CD8-positive, alpha-beta memory T cell (primary cell): ENCODE measurements around the gene MRPL39. TPM values are rescaled to one million over a fixed set of nuclear protein-coding genes. Genes with fewer than 3 reads are reported as not detected.

Experiments
- CTCF ChIA-PET: fragments of 350-600 bp; sonication (Branson Sonifier 250); formaldehyde crosslinking; loops from one replicate; lab custom pipeline; 2021; ENCODE audit warnings: antibody characterized with exemption; lab: Charles Lee
- POLR2A ChIA-PET: fragments of 350-600 bp; sonication (Branson Sonifier 250); formaldehyde crosslinking; loops from one replicate; lab custom pipeline; 2021; ENCODE audit warnings: antibody characterized with exemption; lab: Charles Lee
- DNase-seq, 5 donors: peaks; one replicate each; pipeline versions ENCODE4 v3.0.0 to v3.0.0-alpha.2; 2020 to 2022; ENCODE audit warnings: mixed read lengths in 1 of 5
- H3K27ac ChIP-seq: one replicate; pipeline ENCODE4 v1.7.0; 2013; ENCODE audit warnings: low read depth, mild to moderate bottlenecking, low read length, moderate library complexity
- H3K27me3 ChIP-seq: 2 replicates; pipeline ENCODE4 v1.7.0; 2013; ENCODE audit warnings: low read length, mild to moderate bottlenecking; ENCODE audit not compliant: insufficient read depth, poor library complexity, severe bottlenecking
- H3K36me3 ChIP-seq: 2 replicates; pipeline ENCODE4 v1.7.0; 2013; ENCODE audit warnings: mild to moderate bottlenecking, low read length, moderate library complexity; ENCODE audit not compliant: insufficient read depth
- H3K4me1 ChIP-seq: 2 replicates; pipeline ENCODE4 v1.7.0; 2013; ENCODE audit warnings: mild to moderate bottlenecking, low read length, moderate library complexity; ENCODE audit not compliant: insufficient read depth
- H3K4me3 ChIP-seq: 2 replicates; pipeline ENCODE4 v1.7.0; 2013; ENCODE audit warnings: mild to moderate bottlenecking, low read length
- H3K9me3 ChIP-seq: 2 replicates; pipeline ENCODE4 v1.7.0; 2013; ENCODE audit warnings: mild to moderate bottlenecking, low read length
- H3K27ac Mint-ChIP-seq, 8 donors: one replicate each; pipeline ENCODE4 v1.8.0; 2020 to 2021; ENCODE audit warnings: mixed read lengths in 8 of 8, mild to moderate bottlenecking in 6 of 8, inconsistent platforms in 3 of 8, moderate library complexity in 3 of 8
- H3K27me3 Mint-ChIP-seq, 2 donors: one replicate each; pipeline ENCODE4 v1.8.0; 2020 to 2021; ENCODE audit warnings: mixed read lengths in 2 of 2, mild to moderate bottlenecking in 1 of 2, moderate library complexity in 1 of 2
- H3K36me3 Mint-ChIP-seq, 3 donors: one replicate each; pipeline ENCODE4 v1.8.0; 2020 to 2021; ENCODE audit warnings: mixed read lengths in 3 of 3, inconsistent platforms in 1 of 3, mild to moderate bottlenecking in 1 of 3
- H3K4me1 Mint-ChIP-seq, 3 donors: one replicate each; pipeline ENCODE4 v1.8.0; 2020 to 2021; ENCODE audit warnings: mixed read lengths in 3 of 3, inconsistent platforms in 1 of 3, mild to moderate bottlenecking in 1 of 3
- H3K4me3 Mint-ChIP-seq, 7 donors: one replicate each; pipeline ENCODE4 v1.8.0; 2020 to 2021; ENCODE audit warnings: mixed read lengths in 7 of 7, mild to moderate bottlenecking in 6 of 7, moderate library complexity in 4 of 7, inconsistent platforms in 2 of 7
- H3K9me3 Mint-ChIP-seq, 5 donors: one replicate each; pipeline ENCODE4 v1.8.0; 2020 to 2022; ENCODE audit warnings: mixed read lengths in 5 of 5, mild to moderate bottlenecking in 3 of 5, moderate library complexity in 2 of 5, inconsistent platforms in 1 of 5
- polyA plus RNA-seq: library from polyadenylated mRNA; unstranded; fragments of 300-500 nt; fragmentation: Illumina TruSeq; gene quantifications from one replicate; pipeline ENCODE4 v1.2.3, GENCODE V29; 2021
- total RNA-seq, 2 experiments: library from RNA; stranded (reverse); gene quantifications; one replicate each; pipeline ENCODE4 v1.2.3, GENCODE V29; 2021

The MRPL39 gene
- total and polyA plus RNA-seq, 3 experiments from 2014 or later, result 39.3 to 85.5 (median 81.1) TPM

DNA sequence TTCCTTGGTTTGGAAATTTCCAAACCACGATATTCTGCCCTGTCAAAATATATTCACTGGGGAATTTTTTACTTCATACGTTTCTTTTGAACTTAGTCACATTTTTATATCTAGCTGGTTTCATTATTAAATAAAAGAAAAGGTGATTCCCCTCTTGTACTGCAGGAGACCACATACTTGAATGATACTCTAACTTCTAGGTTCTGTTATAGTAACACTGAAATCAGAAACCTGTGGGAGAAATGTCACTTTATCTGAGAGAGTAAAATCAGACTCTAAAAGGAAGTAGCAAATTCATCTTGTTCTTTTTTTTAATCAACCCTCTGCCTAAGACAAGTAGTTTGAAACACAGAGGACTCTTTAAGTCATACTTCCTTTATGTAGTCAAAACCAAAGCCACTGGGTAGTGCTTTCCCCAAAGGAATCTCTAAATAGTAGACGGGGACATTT is 34.4 kb downstream of the MRPL39 start:
- Mint-ChIP-seq H3K27ac (peak overlapping the region; percentile 74 to 96 (median 87)), H3K4me1 (peaks cover 52 to 92% (median 83%) of the 10 kb centered on the region in 3 donors), H3K9me3 (no peaks in the 10 kb centered on the region), H3K4me3 (peak overlapping the region; percentile 71 to 81 (median 80)), H3K27me3 (no peaks in the 10 kb centered on the region), H3K36me3 (peaks cover 3 to 12% (median 8%) of the 10 kb centered on the region in 3 donors)
- CTCF ChIA-PET, result interaction anchor here (1.2 to 1.5 kb wide), 4 partner anchors 9 to 35 kb away, joined by 4 to 5 read pairs (median 4); partner anchors contain the start of gene MRPL39
- Histone ChIP-seq H3K27ac (no peak overlapping the region), H3K4me1 (peaks cover 21% of the 10 kb centered on the region), H3K36me3 (no peaks in the 10 kb centered on the region), H3K9me3 (no peaks in the 10 kb centered on the region), H3K27me3 (no peaks in the 10 kb centered on the region), H3K4me3 (peak overlapping the region; percentile 16)
- POLR2A ChIA-PET, result interaction anchor here (0.5 to 1.5 kb wide), 2 partner anchors 8 to 15 kb away, joined by 3 to 6 read pairs; no protein-coding TSS in a partner anchor
- peak in 2 of 5 donors; percentile 29 to 44 for DNase-seq

DNA sequence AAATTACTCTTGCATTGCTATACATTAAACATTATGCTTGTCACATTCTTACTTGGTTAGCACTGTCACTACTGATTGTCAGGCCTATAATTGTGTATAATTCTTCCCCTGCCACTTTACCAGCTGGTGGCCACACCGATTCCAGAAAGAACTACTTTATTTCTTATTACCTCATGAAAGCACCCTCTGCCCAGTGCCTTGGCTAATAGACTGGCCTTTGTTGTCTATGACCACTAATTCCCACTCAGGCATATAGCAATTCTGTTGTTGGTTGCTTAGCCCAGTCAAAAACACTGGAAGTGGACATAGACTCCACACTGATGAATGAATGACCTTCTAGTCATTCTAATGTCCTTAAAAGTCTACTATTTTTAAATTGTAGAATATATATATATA is 35.6 kb downstream of the MRPL39 start:
- ChIA-PET CTCF (interaction anchor here (1.5 kb wide), 1 partner anchor 10 kb away, joined by 4 read pairs; no protein-coding TSS in a partner anchor), POLR2A (no interaction called here)
- no peaks in the 10 kb centered on the region for H3K27me3 ChIP-seq
- H3K9me3 Mint-ChIP-seq, result no peaks in the 10 kb centered on the region
- H3K27ac Mint-ChIP-seq, result peak overlapping the region in 4 of 8 donors; percentile 35 to 73 (median 59)
- peaks cover 60 to 96% (median 89%) of the 10 kb centered on the region in 3 donors for H3K4me1 Mint-ChIP-seq
- peaks cover 28% of the 10 kb centered on the region for H3K4me1 ChIP-seq
- H3K36me3 Mint-ChIP-seq, result peaks cover 0 to 10% (median 3%) of the 10 kb centered on the region in 3 donors
- no peaks in the 10 kb centered on the region for H3K27me3 Mint-ChIP-seq
- DNase-seq, result no peak
- H3K9me3 ChIP-seq, result no peaks in the 10 kb centered on the region
- no peak overlapping the region for H3K4me3 Mint-ChIP-seq
- H3K4me3 ChIP-seq, result no peak overlapping the region
- H3K27ac ChIP-seq, result no peak overlapping the region
- no peaks in the 10 kb centered on the region for H3K36me3 ChIP-seq

DNA sequence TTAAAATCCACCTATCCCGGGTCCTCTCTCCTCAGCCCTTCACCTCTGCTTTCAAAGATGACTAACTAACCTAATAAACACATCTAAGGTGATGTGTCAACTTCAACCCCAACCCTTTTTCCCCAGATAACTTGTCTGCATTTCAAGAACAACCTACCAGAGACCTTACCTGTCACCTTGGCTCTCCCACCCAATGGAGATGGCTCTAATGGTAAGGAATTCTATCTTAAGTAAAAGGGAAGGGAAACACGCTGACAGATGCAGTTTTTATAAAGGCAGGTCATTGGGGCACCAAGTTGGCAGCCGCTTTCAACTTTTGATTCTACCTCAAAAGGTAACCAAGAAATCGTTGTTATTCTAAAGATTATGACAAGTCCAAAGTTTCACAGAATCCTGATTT is 37.6 kb downstream of the MRPL39 start:
- no peak for DNase-seq
- Mint-ChIP-seq H3K4me1 (peaks cover 69 to 99% (median 94%) of the 10 kb centered on the region in 3 donors), H3K27ac (peak overlapping the region in 7 of 8 donors; percentile 1 to 67 (median 51)), H3K36me3 (no peaks in the 10 kb centered on the region), H3K9me3 (no peaks in the 10 kb centered on the region), H3K4me3 (peak overlapping the region; percentile 13 to 79 (median 59)), H3K27me3 (no peaks in the 10 kb centered on the region)
- ChIA-PET CTCF (no interaction called here), POLR2A (no interaction called here)
- H3K27me3 ChIP-seq, result no peaks in the 10 kb centered on the region
- H3K4me3 ChIP-seq, result no peak overlapping the region
- H3K36me3 ChIP-seq, result no peaks in the 10 kb centered on the region
- no peaks in the 10 kb centered on the region for H3K9me3 ChIP-seq
- H3K4me1 ChIP-seq, result peaks cover 38% of the 10 kb centered on the region
- no peak overlapping the region for H3K27ac ChIP-seq

DNA sequence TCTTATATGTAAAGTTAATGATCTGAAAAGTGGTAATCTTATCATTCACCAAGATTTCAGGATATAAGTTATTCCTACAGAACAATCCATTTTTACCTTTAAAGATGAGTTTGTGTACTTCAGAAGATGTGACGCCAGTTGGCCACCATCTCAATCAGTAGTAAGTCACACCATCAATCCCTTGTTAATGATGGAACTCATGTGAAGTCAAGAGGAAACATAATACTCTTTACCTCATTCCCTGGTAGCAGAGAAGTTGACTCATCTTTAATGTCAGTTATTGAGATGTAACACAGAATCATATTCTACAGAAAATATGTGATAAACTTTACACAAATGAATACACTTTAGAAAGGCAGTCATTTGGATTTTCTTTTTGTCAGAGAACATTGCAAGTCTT is 38.2 kb downstream of the MRPL39 start:
- H3K4me1 Mint-ChIP-seq, result peaks cover 74 to 99% (median 94%) of the 10 kb centered on the region in 3 donors
- Histone ChIP-seq H3K36me3 (no peaks in the 10 kb centered on the region), H3K9me3 (no peaks in the 10 kb centered on the region), H3K27ac (no peak overlapping the region), H3K4me3 (no peak overlapping the region), H3K27me3 (no peaks in the 10 kb centered on the region), H3K4me1 (peaks cover 40% of the 10 kb centered on the region)
- H3K27me3 Mint-ChIP-seq, result no peaks in the 10 kb centered on the region
- H3K4me3 Mint-ChIP-seq, result peak overlapping the region in 3 of 7 donors; percentile 7 to 21 (median 7)
- no peaks in the 10 kb centered on the region for H3K9me3 Mint-ChIP-seq
- DNase-seq, result no peak
- ChIA-PET POLR2A (no interaction called here), CTCF (interaction anchor here (1.1 kb wide), 1 partner anchor 40 kb away, joined by 3 read pairs; no protein-coding TSS in a partner anchor)
- H3K36me3 Mint-ChIP-seq, result no peaks in the 10 kb centered on the region
- peak overlapping the region in 2 of 8 donors; percentile 16 to 25 for H3K27ac Mint-ChIP-seq

DNA sequence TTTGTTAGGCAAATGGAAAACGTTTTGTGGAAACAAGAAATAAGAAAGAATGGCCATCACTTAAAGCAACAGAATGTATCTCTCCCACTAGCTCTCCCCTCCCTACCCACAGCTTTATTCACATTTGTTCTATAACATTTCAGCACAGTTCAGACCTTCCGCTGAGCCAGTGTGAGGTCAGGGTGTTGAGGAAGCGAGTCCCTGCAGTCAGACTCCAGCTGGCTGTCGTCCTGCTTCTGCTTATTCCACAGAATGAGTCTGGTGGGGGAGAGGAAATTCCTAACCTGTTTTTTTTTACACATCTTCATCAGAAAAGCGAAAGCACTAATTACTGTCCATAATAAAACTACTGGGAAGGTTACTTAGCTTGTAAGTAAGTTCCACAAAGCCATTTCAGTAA is 39.0 kb downstream of the MRPL39 start:
- H3K4me1 Mint-ChIP-seq, result peaks cover 74 to 99% (median 94%) of the 10 kb centered on the region in 3 donors
- peaks cover 42% of the 10 kb centered on the region for H3K4me1 ChIP-seq

DNA sequence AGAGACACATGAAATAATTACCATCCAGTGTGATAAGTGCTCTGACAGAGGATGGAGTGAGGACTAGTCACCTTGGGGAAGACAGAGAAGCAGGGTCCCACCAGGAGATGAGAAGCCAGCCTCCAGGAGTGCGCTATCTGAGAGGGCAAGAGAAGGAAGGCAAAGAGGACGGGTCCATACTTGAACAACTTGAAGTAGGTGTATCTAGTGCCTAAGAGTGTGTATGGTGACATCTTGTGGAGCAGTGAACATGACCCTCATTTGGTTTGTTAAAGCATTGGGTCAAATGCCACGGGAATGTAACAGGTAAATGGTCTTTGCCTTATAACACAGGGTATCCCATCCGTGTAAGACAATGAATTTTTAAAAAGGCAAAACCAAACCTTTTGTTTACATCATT is 39.8 kb downstream of the MRPL39 start:
- Mint-ChIP-seq H3K36me3 (no peaks in the 10 kb centered on the region), H3K27ac (peak overlapping the region in 7 of 8 donors; percentile 14 to 91 (median 85)), H3K9me3 (no peaks in the 10 kb centered on the region), H3K4me1 (peaks cover 76 to 99% (median 94%) of the 10 kb centered on the region in 3 donors), H3K4me3 (peak overlapping the region in 6 of 7 donors; percentile 9 to 68 (median 38)), H3K27me3 (peaks cover 0 to 3% of the 10 kb centered on the region in 2 donors)
- H3K27ac ChIP-seq, result no peak overlapping the region
- H3K36me3 ChIP-seq, result no peaks in the 10 kb centered on the region
- POLR2A ChIA-PET, result interaction anchor here (1.1 kb wide), 1 partner anchor 41 kb away, joined by 3 read pairs; no protein-coding TSS in a partner anchor
- H3K9me3 ChIP-seq, result no peaks in the 10 kb centered on the region
- H3K4me1 ChIP-seq, result peaks cover 42% of the 10 kb centered on the region
- no peaks in the 10 kb centered on the region for H3K27me3 ChIP-seq
- CTCF ChIA-PET, result interaction anchor here (0.8 kb wide), 1 partner anchor 71 kb away, joined by 3 read pairs; no protein-coding TSS in a partner anchor
- no peak for DNase-seq
- no peak overlapping the region for H3K4me3 ChIP-seq

More for the DNA sequence above, 39.0 kb downstream of the MRPL39 start:
- POLR2A ChIA-PET, result no interaction called here
- peak in 3 of 5 donors; percentile 10 to 49 (median 13) for DNase-seq
- Mint-ChIP-seq H3K9me3 (no peaks in the 10 kb centered on the region), H3K36me3 (no peaks in the 10 kb centered on the region), H3K27ac (peak overlapping the region; percentile 49 to 89 (median 80)), H3K4me3 (peak overlapping the region in 6 of 7 donors; percentile 58 to 83 (median 76)), H3K27me3 (peaks cover 0 to 3% of the 10 kb centered on the region in 2 donors)
- no peak overlapping the region for H3K27ac ChIP-seq
- no peaks in the 10 kb centered on the region for H3K36me3 ChIP-seq
- CTCF ChIA-PET, result interaction anchor here (0.8 to 1.1 kb wide), 2 partner anchors 41 to 70 kb away, joined by 3 read pairs; no protein-coding TSS in a partner anchor
- no peaks in the 10 kb centered on the region for H3K27me3 ChIP-seq
- no peaks in the 10 kb centered on the region for H3K9me3 ChIP-seq
- no peak overlapping the region for H3K4me3 ChIP-seq

DNA sequence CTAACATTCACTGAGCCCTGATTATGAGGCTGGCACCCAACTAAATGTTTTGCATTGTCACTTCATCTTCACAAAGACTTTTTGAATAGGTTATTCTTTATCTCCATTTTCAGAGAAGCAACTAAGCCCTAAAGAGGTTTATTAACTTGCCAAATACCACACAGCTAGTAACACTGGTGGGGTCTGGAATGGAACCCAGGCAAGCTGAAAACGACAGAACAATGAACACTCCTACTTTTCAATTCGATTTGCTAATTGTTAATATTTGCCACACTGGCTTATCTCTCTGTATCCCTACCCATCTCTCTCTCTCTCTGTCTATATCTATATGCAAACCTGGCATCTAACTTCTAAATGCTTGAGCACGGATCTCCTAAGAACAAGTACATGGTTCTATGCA is 40.6 kb downstream of the MRPL39 start:
- H3K27me3 ChIP-seq, result no peaks in the 10 kb centered on the region
- Mint-ChIP-seq H3K27ac (peak overlapping the region; percentile 15 to 91 (median 52)), H3K4me1 (peaks cover 76 to 95% (median 91%) of the 10 kb centered on the region in 3 donors), H3K27me3 (peaks cover 0 to 3% of the 10 kb centered on the region in 2 donors), H3K36me3 (peaks cover 0 to 3% (median 0%) of the 10 kb centered on the region in 3 donors), H3K4me3 (peak overlapping the region in 3 of 7 donors; percentile 0 to 16 (median 2)), H3K9me3 (no peaks in the 10 kb centered on the region)
- POLR2A ChIA-PET, result interaction anchor here (1.1 kb wide), 1 partner anchor 41 kb away, joined by 3 read pairs; no protein-coding TSS in a partner anchor
- DNase-seq, result no peak
- no peaks in the 10 kb centered on the region for H3K36me3 ChIP-seq
- CTCF ChIA-PET, result no interaction called here
- no peak overlapping the region for H3K4me3 ChIP-seq
- peaks cover 41% of the 10 kb centered on the region for H3K4me1 ChIP-seq
- no peak overlapping the region for H3K27ac ChIP-seq
- H3K9me3 ChIP-seq, result no peaks in the 10 kb centered on the region
